ENCODE data around the gene MT3.

The MT3 gene

DNA sequence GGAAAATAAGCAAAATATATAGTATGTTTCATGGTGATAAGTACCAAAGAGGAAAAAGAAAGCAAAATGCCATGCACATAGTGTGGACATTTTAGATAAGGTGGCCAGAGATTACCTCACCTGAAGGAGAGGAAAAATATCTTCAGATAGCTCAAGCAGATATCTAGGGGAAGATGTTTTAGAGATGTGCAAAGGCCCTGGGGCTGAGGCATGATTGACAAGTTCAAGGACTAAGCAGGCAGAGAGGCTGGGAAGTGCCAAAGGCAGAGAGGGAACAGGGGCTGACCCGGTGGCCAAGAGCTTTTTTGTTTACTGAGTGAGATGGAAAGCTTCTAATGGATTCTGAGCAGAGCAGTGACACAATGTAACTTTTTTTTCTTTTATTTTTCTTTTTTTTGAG, 28.9 kb upstream of the MT3 start:
- Histone ChIP-seq H4K8ac (ENCODE audit: low read depth, low read length) (no peak overlapping the region), H2BK12ac (ENCODE audit: low read length) (no peak overlapping the region), H2BK15ac (ENCODE audit: low read length) (no peak overlapping the region), H3K4ac (ENCODE audit: low read length) (no peak overlapping the region), H3K4me3 (ENCODE audit: low read length in 2 of 2) (no peak overlapping the region), H3K4me2 (ENCODE audit: insufficient read depth, low read length, poor library complexity, severe bottlenecking) (no peak overlapping the region), H3K23ac (ENCODE audit: low read depth, low read length, poor library complexity) (no peak overlapping the region), H3K4me1 (ENCODE audit: control insufficient read depth in 2 of 2, insufficient read depth in 1 of 2, low read depth in 1 of 2, low read length in 2 of 2) (peaks cover 0 to 5% of the 10 kb centered on the region in 2 donors), H3K9me3 (replicated peaks in 1 of 2; ENCODE audit: control insufficient read depth in 2 of 2, insufficient read depth in 1 of 2, low read depth in 1 of 2, low read length in 2 of 2) (no peaks in the 10 kb centered on the region), H3K36me3 (replicated peaks in 1 of 2; ENCODE audit: control insufficient read depth in 2 of 2, insufficient read depth in 2 of 2, low read length in 2 of 2) (no peaks in the 10 kb centered on the region), H2BK5ac (ENCODE audit: low read length) (no peak overlapping the region), H3K18ac (ENCODE audit: low read length) (no peak overlapping the region), H3K27ac (replicated peaks; ENCODE audit: low read length) (no peak overlapping the region), H3K14ac (ENCODE audit: low read length) (no peak overlapping the region), H4K91ac (ENCODE audit: low read depth, low read length, poor library complexity) (no peak overlapping the region), H3K9ac (ENCODE audit: low read depth, low read length, poor library complexity) (no peak overlapping the region), H2BK120ac (ENCODE audit: low read depth, low read length) (no peak overlapping the region), H3K27me3 (ENCODE audit: control insufficient read depth in 3 of 3, insufficient read depth in 3 of 3, low read depth in 1 of 3, low read length in 3 of 3) (peaks cover 0 to 51% (median 0%) of the 10 kb centered on the region in 3 experiments), H2AK5ac (ENCODE audit: low read depth, low read length) (no peak overlapping the region), H3K79me1 (ENCODE audit: low read depth, low read length) (no peaks in the 10 kb centered on the region), H2AFZ (ENCODE audit: low read length) (no peak overlapping the region)
- DNase-seq (ENCODE audit: low spot score), result no peak
- WGBS, 2 donors (ENCODE audit: extremely low coverage in 2 of 2, insufficient read length in 2 of 2, insufficient replicate concordance in 1 of 2), result no CpG with 5 or more reads among the region's 1 CpG

DNA sequence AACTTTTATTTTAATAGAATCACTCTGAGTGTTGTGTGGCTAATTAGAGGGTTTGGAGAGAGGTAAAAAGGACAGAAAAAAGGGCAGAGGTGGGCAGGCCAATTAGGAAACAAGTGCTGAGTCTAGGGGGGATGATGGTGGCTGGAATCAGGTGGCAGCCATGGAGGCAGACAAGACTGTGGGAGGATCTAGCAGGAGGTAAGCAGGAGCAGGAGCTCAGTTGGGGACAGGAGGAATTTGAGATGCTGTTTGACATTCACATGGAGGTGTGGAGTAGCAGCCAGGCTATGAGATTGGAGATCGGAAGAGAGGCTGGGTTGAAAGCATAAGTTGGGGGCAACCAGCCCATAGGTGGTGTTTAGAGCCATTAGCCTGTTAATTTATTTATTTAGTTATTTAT, 28.2 kb upstream of the MT3 start:
- Histone ChIP-seq H3K14ac (ENCODE audit: low read length) (no peak overlapping the region), H3K18ac (ENCODE audit: low read length) (peak overlapping the region; percentile 35), H2BK12ac (ENCODE audit: low read length) (no peak overlapping the region), H3K9me3 (replicated peaks in 1 of 2; ENCODE audit: control insufficient read depth in 2 of 2, insufficient read depth in 1 of 2, low read depth in 1 of 2, low read length in 2 of 2) (no peaks in the 10 kb centered on the region), H3K79me1 (ENCODE audit: low read depth, low read length) (no peaks in the 10 kb centered on the region), H3K4ac (ENCODE audit: low read length) (no peak overlapping the region), H3K4me3 (ENCODE audit: low read length in 2 of 2) (no peak overlapping the region), H3K9ac (ENCODE audit: low read depth, low read length, poor library complexity) (no peak overlapping the region), H2BK120ac (ENCODE audit: low read depth, low read length) (no peak overlapping the region), H3K23ac (ENCODE audit: low read depth, low read length, poor library complexity) (no peak overlapping the region), H2AK5ac (ENCODE audit: low read depth, low read length) (no peak overlapping the region), H3K27ac (replicated peaks; ENCODE audit: low read length) (no peak overlapping the region), H2BK15ac (ENCODE audit: low read length) (no peak overlapping the region), H4K8ac (ENCODE audit: low read depth, low read length) (no peak overlapping the region), H2BK5ac (ENCODE audit: low read length) (no peak overlapping the region), H3K4me1 (ENCODE audit: control insufficient read depth in 2 of 2, insufficient read depth in 1 of 2, low read depth in 1 of 2, low read length in 2 of 2) (peaks cover 0 to 5% of the 10 kb centered on the region in 2 donors), H3K4me2 (ENCODE audit: insufficient read depth, low read length, poor library complexity, severe bottlenecking) (no peak overlapping the region), H3K27me3 (ENCODE audit: control insufficient read depth in 3 of 3, insufficient read depth in 3 of 3, low read depth in 1 of 3, low read length in 3 of 3) (peaks cover 0 to 54% (median 0%) of the 10 kb centered on the region in 3 experiments), H2AFZ (ENCODE audit: low read length) (no peak overlapping the region), H4K91ac (ENCODE audit: low read depth, low read length, poor library complexity) (no peak overlapping the region), H3K36me3 (replicated peaks in 1 of 2; ENCODE audit: control insufficient read depth in 2 of 2, insufficient read depth in 2 of 2, low read length in 2 of 2) (no peaks in the 10 kb centered on the region)
- no peak for DNase-seq (ENCODE audit: low spot score)
- no CpG with 5 or more reads among the region's 1 CpG for WGBS, 2 donors (ENCODE audit: extremely low coverage in 2 of 2, insufficient read length in 2 of 2, insufficient replicate concordance in 1 of 2)

DNA sequence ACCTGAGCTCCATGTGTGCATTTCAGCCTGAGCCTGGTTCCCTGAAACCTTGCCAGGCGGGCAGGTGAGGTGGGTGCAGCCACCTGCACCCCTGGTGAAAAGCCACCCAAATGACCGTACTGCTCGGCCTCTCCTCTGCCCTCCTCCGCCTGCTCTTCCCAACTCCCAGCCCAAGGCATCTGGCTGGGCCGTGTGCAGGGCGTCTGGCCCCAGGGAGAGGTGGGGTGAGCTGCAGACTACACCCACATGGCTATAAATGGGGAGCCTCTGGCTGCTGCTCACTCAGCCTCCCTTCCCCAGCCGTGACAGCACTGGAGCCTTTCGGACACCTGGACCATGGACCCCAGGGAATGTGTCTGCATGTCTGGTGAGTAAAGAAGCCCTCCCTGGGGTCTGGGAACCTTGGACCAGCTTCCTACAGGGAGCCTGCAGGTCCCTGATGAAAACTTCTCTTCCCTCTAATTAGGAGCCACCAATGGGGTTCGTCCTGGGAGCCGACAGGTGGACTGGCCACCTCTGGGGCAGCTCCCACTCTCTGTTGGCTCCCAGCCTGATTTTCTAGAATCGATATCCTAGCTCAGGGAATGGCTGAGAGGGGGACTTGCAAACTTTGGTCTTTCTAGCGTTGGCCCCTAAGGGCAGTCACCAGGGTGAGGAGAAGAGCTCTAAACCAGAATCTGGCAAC, 24.4 kb upstream of the MT3 start, which contains the start of gene MT4:
Gene MT4 (plus strand): TSS at position 281 of the 685 bp plus-strand sequence. CDS start 56 bp downstream, at position 337.
- H3K23ac ChIP-seq (ENCODE audit: low read depth, low read length, poor library complexity), result no peak within 1 kb of the TSS
- H2BK15ac ChIP-seq (ENCODE audit: low read length), result peak within 1 kb of the TSS; percentile 59
- H3K9ac ChIP-seq (ENCODE audit: low read depth, low read length, poor library complexity), result no peak within 1 kb of the TSS
- H3K4me1 ChIP-seq (ENCODE audit: control insufficient read depth in 2 of 2, insufficient read depth in 1 of 2, low read depth in 1 of 2, low read length in 2 of 2), result peaks cover 0 to 5% of the 10 kb centered on the region in 2 donors
- H2BK12ac ChIP-seq (ENCODE audit: low read length), result no peak within 1 kb of the TSS
- H3K4me3 ChIP-seq (ENCODE audit: low read length in 2 of 2), result no peak within 1 kb of the TSS
- peak within 1 kb of the TSS; percentile 60 for H3K18ac ChIP-seq (ENCODE audit: low read length)
- no peak within 1 kb of the TSS for H4K8ac ChIP-seq (ENCODE audit: low read depth, low read length)
- H3K14ac ChIP-seq (ENCODE audit: low read length), result no peak within 1 kb of the TSS
- H3K27ac ChIP-seq (replicated peaks; ENCODE audit: low read length), result no peak within 1 kb of the TSS
- WGBS, 2 donors (ENCODE audit: extremely low coverage in 2 of 2, insufficient read length in 2 of 2, insufficient replicate concordance in 1 of 2), result no CpG with 5 or more reads among the region's 12 CpGs
- H2AK5ac ChIP-seq (ENCODE audit: low read depth, low read length), result peak within 1 kb of the TSS; percentile 60
- no peaks in the 10 kb centered on the region for H3K9me3 ChIP-seq (replicated peaks in 1 of 2; ENCODE audit: control insufficient read depth in 2 of 2, insufficient read depth in 1 of 2, low read depth in 1 of 2, low read length in 2 of 2)
- H2BK120ac ChIP-seq (ENCODE audit: low read depth, low read length), result no peak within 1 kb of the TSS
- H2AFZ ChIP-seq (ENCODE audit: low read length), result no peak within 1 kb of the TSS
- H3K27me3 ChIP-seq (ENCODE audit: control insufficient read depth in 3 of 3, insufficient read depth in 3 of 3, low read depth in 1 of 3, low read length in 3 of 3), result peaks cover 0 to 43% (median 0%) of the 10 kb centered on the region in 3 experiments
- no peak within 1 kb of the TSS for H4K91ac ChIP-seq (ENCODE audit: low read depth, low read length, poor library complexity)
- H2BK5ac ChIP-seq (ENCODE audit: low read length), result no peak within 1 kb of the TSS
- H3K36me3 ChIP-seq (replicated peaks in 1 of 2; ENCODE audit: control insufficient read depth in 2 of 2, insufficient read depth in 2 of 2, low read length in 2 of 2), result no peaks in the 10 kb centered on the region
- H3K4ac ChIP-seq (ENCODE audit: low read length), result no peak within 1 kb of the TSS
- no peaks in the 10 kb centered on the region for H3K79me1 ChIP-seq (ENCODE audit: low read depth, low read length)
- no peak within 1 kb of the TSS for H3K4me2 ChIP-seq (ENCODE audit: insufficient read depth, low read length, poor library complexity, severe bottlenecking)
- DNase-seq (ENCODE audit: low spot score), result no peak

DNA sequence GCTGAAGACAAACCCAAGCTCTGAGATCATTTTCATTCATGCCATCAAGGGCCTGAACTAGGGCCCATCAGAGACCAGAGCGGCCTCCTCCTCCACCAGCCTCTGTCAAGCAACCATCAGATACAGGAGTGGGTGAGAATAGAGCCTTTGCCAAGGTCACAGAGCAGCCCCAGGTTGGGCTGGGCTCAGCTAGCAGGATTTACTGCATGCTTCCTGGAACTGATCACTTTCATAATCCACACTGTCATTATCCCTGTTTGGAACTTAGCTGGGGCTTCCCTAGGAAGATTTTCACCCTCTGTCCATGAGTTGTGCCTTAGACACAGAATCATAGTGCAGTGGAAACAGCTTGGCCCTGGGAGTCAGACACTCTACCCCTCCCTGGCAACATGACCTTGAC, 19.4 kb upstream of the MT3 start:
- no peak overlapping the region for H4K8ac ChIP-seq (ENCODE audit: low read depth, low read length)

More for the DNA sequence above, 19.4 kb upstream of the MT3 start:
- no peak overlapping the region for H3K4me2 ChIP-seq (ENCODE audit: insufficient read depth, low read length, poor library complexity, severe bottlenecking)
- H3K9me3 ChIP-seq (replicated peaks in 1 of 2; ENCODE audit: control insufficient read depth in 2 of 2, insufficient read depth in 1 of 2, low read depth in 1 of 2, low read length in 2 of 2), result peaks cover 0 to 6% of the 10 kb centered on the region in 2 donors
- H3K27ac ChIP-seq (replicated peaks; ENCODE audit: low read length), result no peak overlapping the region
- peaks cover 0 to 26% (median 0%) of the 10 kb centered on the region in 3 experiments for H3K27me3 ChIP-seq (ENCODE audit: control insufficient read depth in 3 of 3, insufficient read depth in 3 of 3, low read depth in 1 of 3, low read length in 3 of 3)
- no peak overlapping the region for H2AFZ ChIP-seq (ENCODE audit: low read length)
- no peak overlapping the region for H3K4ac ChIP-seq (ENCODE audit: low read length)
- H3K79me1 ChIP-seq (ENCODE audit: low read depth, low read length), result no peaks in the 10 kb centered on the region
- H3K36me3 ChIP-seq (replicated peaks in 1 of 2; ENCODE audit: control insufficient read depth in 2 of 2, insufficient read depth in 2 of 2, low read length in 2 of 2), result no peaks in the 10 kb centered on the region
- no peak overlapping the region for H2BK120ac ChIP-seq (ENCODE audit: low read depth, low read length)
- H2BK5ac ChIP-seq (ENCODE audit: low read length), result no peak overlapping the region
- no peak overlapping the region for H4K91ac ChIP-seq (ENCODE audit: low read depth, low read length, poor library complexity)
- no peak overlapping the region for H2BK15ac ChIP-seq (ENCODE audit: low read length)
- no peaks in the 10 kb centered on the region for H3K4me1 ChIP-seq (ENCODE audit: control insufficient read depth in 2 of 2, insufficient read depth in 1 of 2, low read depth in 1 of 2, low read length in 2 of 2)
- H3K23ac ChIP-seq (ENCODE audit: low read depth, low read length, poor library complexity), result no peak overlapping the region
- WGBS, 2 donors (ENCODE audit: extremely low coverage in 2 of 2, insufficient read length in 2 of 2, insufficient replicate concordance in 1 of 2), result no CpG with 5 or more reads among the region's 1 CpG
- DNase-seq (ENCODE audit: low spot score), result no peak
- no peak overlapping the region for H2AK5ac ChIP-seq (ENCODE audit: low read depth, low read length)
- no peak overlapping the region for H3K18ac ChIP-seq (ENCODE audit: low read length)
- H2BK12ac ChIP-seq (ENCODE audit: low read length), result no peak overlapping the region
- H3K14ac ChIP-seq (ENCODE audit: low read length), result no peak overlapping the region
- no peak overlapping the region for H3K4me3 ChIP-seq (ENCODE audit: low read length in 2 of 2)
- H3K9ac ChIP-seq (ENCODE audit: low read depth, low read length, poor library complexity), result no peak overlapping the region

All from neuronal stem cell (in vitro differentiated cells).